GM21423 (cell line): Measurements from ENCODE around the gene STK39.

Experiments used
- ATAC-seq: cut with Tn5 transposase; IDR thresholded peaks from one replicate; pipeline ENCODE4 v1.9.1; 2021; ENCODE audit warnings: mild to moderate bottlenecking, moderate library complexity; ENCODE audit not compliant: unreplicated experiment

Gene STK39

GRCh38 chr2:168058675-168059074 is 188.7 kb downstream of the STK39 start:
- no peak for ATAC-seq

DNA sequence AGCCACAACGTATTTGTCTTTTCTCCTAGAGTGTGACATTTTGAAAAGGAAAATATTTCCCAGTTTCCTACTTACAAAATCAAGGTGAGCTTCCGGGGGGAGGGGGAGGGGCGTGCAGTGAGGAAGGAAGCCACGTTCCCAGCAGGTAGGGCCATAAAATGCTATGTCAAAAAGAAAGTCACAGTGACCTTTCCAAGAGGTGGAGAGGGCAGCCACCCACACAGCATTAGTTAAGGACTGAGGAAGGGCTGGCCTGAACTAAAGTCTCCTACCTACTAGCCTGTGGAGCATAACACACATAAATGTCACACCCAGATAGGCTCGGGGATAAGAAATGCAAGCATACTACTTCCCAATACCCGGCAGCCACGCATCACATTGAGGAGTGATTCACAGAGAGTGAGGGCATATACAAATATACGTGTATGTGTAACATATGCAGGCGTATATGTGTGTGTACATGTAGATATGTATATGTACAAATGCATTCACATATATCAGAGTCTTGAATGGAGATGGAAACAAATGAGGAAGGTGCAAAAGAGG is 191.1 kb downstream of the STK39 start:
- no peak for ATAC-seq

GRCh38 chr2:168054657-168055056 is 192.7 kb downstream of the STK39 start:
- ATAC-seq: no peak

- ATAC-seq: no peak
These were observed 193.7 kb downstream of the STK39 start for GRCh38 chr2:168053676-168054075.

DNA sequence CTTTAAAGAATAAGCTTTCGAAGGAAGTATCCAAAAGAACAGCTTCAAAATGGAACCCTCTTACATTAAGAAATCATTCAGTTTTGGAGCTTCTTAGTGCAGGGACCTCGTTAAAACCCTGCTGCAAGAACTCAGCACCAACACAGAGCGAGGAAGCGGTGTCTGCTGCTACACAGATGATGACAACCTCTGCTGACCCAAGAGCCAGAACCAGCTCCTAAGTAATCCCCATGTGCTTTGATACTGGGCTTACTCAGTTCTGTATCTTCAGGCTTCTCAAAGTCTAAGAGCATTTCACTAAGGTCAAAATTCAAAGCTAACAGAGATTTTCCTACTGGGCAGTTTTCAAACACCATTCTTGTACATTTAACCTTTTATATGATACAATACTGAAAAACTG is 194.6 kb downstream of the STK39 start:
- no peak for ATAC-seq

- no peak for ATAC-seq
These were observed 197.0 kb downstream of the STK39 start for GRCh38 chr2:168050377-168050776.

- no peak for ATAC-seq
These were observed 197.8 kb downstream of the STK39 start for GRCh38 chr2:168049609-168050008.

DNA sequence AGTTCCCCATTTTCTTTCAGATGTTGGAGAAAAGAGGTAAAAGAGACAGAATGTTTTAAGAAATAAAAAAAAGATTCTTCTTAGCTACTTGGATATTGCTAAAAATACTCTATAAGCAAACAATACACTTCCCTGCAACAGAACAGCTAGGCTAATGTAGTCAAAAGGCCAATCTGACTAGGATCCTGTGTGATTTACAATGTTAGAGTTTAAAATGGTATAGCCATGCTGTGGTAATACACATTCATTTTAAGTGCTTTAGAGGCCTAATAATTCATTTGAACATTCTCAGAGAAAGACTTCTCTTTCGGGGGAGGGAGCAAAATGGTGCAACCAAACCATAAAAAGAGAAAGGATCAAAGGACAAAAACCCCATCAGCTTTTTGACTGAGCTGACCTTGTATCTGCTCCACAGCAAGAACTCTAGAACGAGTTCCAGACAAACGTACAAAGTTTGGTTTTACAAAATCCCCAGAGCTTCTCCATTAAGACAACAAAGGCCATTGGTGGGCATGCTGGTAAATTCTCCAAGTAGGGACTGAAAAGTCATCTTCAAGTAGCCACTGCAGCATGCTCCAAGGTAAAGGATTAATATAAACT is 200.2 kb downstream of the STK39 start:
- no peak for ATAC-seq

GRCh38 chr2:168044579-168044978 is 202.8 kb downstream of the STK39 start:
- ATAC-seq: no peak

GRCh38 chr2:168044176-168044575 is 203.2 kb downstream of the STK39 start:
- no peak for ATAC-seq

GRCh38 chr2:168042127-168042824 is 205.1 kb downstream of the STK39 start:
- peak; percentile 98 for ATAC-seq

DNA sequence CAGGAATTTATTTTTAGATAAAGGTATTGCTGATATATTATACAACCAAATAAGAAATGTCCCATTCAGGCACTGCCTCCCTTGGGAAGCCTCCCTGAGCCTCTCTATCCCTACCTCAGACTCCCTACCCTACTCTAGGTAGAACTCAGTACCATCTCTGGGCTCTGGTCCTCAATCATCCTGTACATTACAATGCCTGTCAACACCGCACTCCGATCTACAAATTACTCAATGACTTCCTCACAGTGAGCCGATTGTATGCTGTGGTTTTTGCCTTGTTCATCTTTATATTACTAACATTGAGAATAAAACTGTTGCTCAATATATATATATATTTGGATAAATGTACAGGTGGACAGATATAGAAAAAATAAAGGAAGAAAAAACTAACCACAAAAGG is 207.5 kb downstream of the STK39 start:
- ATAC-seq: peak; percentile 18

GRCh38 chr2:168037778-168038177 is 209.6 kb downstream of the STK39 start:
- no peak for ATAC-seq

- no peak for ATAC-seq
These were observed 211.9 kb downstream of the STK39 start for GRCh38 chr2:168035458-168035857.

DNA sequence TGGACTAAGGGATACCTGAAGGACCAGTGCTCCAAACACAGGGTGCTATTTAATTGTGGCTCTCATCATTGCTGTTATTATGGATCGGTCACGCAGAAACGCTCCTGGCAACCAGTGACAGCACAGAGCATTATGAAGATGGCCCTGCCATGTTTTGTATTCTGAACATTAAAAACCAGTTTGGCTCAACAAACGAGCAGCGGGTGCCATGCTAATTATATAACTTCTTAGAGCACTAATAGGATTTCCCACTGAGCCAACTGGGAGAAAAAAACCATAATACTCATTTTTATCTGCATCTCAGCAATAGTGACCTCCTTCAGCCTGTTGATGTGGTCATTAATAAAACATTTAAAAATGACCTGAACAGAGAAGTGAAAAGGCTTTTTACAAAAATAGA is 212.8 kb downstream of the STK39 start:
- no peak for ATAC-seq

- ATAC-seq: no peak
These were observed 213.4 kb downstream of the STK39 start for GRCh38 chr2:168033966-168034365.

GRCh38 chr2:168032091-168032490 is 215.3 kb downstream of the STK39 start:
- no peak for ATAC-seq

- ATAC-seq: peak; percentile 88
These were observed 216.4 kb downstream of the STK39 start for GRCh38 chr2:168030862-168031624.

- ATAC-seq: no peak
These were observed 218.3 kb downstream of the STK39 start for GRCh38 chr2:168029071-168029470.

GRCh38 chr2:168028362-168028761 is 219.0 kb downstream of the STK39 start:
- no peak for ATAC-seq

DNA sequence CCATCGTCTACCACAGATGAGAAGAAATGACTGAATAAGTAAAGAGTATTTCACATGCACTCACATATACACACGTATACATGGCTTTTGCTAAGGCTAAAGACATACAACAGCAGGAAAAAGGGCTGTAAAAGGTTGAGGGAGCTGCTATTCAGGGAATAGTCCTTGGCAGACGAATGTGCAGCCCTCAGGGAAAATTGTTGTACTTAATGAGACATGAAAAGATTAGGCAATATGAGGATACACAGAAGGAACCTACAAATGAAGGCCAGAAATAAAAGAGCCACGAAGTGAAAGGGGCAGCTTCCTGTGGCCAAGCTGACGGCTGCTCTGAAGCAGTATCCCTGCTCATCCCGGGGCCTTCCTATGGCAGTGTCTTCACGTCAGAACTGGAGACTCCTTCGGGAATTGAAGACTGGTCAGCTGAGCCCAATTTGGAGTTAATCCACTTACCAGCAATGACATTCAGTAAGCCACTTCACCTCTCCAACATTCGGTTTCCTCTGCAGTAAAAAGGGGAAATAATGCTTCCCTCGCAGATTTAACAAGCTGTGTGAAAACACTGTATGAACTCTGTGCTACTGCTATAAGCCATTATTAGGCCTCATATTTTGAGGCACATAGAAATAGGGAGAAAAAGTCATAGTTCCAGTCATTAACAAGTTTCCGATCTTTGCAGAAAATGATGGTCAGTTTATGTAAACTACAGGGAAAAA is 221.8 kb downstream of the STK39 start:
- no peak for ATAC-seq
